HG02981 (cell line): ENCODE results near the gene SLC22A23.

Experiments
- ATAC-seq: cut with Tn5 transposase; IDR thresholded peaks from one replicate; pipeline ENCODE4 v1.9.1; 2021; ENCODE audit warnings: mild to moderate bottlenecking, moderate library complexity; ENCODE audit not compliant: unreplicated experiment

Gene SLC22A23

DNA sequence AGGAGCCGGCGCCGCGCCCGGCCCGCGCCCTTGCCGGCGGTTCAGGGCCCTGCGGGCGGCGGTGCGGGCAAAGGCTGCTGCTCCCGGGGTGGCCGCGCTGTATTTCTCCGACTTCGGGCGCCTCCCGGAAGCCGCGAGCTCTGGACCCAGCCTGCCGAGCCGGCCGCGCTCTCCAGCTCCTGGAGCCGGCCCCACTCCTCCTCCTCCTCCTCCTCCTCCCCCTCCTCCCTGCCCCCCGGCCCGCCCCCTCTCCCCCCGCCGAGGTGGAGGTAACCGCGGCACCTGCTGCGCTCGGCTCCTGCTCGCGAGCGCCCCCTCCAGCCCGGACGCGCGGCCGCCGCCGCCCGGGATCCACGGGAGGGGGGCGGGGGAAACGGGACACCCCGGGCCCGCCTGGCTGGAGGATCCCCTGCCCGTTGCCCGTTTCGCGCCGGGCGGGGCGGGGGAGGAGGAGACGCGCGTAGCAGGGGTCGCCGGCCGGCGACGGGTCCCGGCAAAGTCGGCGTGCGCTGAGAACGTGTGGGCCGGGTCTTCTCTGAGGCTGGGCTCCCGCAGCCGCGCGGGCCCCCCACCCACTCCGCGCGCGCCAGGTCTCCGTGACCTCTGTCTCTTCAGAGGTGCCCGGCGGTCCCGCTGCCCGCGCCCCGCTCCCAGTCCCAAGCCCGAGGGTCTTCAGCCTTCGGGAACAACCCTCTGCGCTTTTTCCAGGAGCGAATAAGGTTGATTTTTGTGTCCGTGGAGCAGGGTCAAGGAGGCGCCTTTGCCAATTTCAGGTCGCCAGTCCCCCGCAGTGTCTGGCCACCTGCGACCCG, at the start of gene SLC22A23:
SLC22A23 (minus strand) TSS at position 153 of the 812 bp plus-strand sequence. CDS start 491 bp downstream, outside the sequence.
- no peak for ATAC-seq

- no peak for ATAC-seq
Observed at GRCh38 chr6:3506200-3506599, 49.4 kb upstream of the SLC22A23 start.

DNA sequence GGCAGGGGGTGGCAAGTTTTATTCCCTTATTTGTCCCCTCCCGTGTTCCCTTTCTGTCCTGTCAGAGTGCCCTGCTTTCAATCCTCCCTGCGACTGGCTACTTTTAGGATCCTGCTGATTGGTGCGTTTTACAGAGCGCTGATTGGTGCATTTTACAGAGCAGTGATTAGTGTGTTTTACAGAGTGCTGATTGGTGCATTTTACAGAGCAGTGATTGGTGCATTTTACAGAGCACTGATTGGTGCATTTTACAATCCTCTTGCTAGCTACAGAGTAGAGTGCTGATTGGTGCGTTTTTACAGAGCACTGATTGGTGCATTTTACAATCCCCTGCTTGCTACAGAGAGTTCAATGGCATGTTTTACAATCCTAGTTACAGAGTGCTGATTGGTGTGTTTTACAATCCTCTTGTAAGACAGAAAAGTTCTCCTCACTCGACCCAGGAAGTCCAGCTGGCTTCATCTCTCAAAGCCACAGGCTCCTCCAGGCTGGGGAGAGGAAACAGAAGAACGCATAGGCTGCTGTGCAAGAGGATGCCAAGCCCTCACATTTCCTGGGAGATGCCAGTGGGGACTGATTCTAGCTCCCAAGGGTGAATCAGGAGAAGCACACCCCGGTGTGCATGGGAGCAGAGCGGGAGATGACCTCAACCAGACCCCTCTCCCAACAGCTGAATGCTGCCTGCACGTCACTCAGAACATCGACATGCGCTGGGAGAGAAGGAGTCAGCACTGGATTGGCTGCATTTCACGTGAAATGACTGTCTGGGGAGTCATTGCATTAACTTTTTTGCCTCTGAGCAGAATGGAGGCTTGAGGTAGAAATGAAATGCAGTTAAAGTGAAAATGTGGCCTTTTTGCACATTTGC, 48.3 kb upstream of the SLC22A23 start:
- no peak for ATAC-seq

- no peak for ATAC-seq
Observed at GRCh38 chr6:3504354-3504753, 47.5 kb upstream of the SLC22A23 start.

DNA sequence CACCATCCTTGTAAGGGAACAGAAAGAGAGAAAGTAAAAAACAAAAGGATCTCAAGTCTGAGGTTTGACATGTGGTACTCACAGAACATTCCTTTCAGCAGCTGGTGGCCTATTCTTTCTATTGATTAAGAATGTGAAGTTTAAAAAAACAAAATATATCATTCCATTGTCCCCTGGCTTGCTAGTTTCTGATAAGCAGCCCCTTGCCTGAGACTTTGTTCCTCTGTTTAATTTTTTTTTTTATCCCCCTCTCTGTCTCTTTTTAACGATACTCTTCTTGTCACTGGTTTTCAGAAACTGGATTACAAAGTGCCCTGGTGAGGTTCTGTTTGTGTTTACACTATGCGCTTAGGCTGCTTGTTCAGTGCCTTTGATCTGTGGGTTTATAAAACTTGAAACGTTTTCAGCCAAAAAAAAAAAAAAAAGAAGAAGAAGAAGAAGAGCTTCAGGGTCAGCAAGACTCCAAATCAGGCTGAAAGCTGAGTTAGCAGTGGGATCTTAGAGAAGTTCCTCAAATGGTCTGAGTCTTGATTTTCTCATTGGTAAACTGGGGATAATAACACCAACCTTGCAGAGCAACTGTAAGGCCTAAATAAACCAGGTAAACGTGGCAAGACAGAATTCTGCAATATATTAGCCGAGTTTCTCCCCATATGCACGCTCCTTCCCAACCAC, 45.1 kb upstream of the SLC22A23 start:
- no peak for ATAC-seq

DNA sequence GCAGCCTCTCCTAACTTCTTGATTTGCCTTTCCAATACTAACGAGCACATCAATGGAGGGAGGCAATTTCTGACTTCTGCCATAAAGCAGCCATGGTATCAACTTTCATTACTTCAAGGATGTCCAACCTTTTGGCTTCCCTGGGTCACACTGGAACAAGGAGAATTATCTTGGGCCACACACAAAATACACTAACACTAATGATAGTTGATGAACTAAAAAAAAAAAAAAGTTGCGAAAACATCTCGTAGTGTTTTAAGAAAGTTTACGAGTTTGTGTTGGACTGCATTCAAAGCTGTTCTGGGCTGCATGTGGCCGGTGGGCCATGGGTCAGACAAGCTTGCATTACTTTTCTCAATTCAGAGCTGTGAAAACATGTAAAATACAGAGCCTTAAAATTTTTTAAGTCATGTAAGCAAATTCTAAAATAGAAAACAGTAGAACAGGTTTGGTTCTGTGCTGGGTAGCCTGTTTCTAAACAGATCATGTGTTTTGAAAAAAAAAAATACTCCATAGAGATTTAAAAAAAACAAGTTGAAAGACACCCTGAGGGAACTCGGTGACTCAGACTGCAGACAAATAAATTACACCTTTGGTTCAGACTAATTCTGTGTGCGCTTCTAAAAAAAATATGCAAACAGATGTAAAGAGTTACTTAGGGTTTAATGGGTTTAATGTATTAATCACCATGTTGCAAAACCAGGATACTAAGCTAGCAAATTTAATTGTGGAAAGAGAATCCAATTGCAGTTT, 43.6 kb upstream of the SLC22A23 start:
- no peak for ATAC-seq

DNA sequence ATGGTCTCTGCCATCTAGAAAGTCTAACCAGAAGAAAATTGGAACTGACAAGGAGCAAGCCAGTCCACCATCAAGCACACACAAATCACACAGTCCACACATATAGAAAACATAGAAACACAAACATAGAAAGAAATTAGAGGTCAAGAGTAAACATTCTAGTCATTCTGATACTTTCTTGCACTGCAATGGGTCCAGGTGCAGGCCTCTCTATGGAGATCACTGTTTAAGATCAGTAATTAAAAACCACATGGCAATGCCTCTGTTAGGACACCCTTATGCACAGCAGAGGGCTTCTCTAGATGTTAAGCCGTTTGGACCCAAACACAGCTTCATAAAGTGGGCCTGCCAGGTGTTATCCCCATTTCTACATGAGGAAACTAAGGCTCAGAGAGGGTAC, 42.8 kb upstream of the SLC22A23 start:
- no peak for ATAC-seq

GRCh38 chr6:3496395-3496794, 39.5 kb upstream of the SLC22A23 start:
- no peak for ATAC-seq

GRCh38 chr6:3494391-3495100, 37.7 kb upstream of the SLC22A23 start:
- no peak for ATAC-seq

GRCh38 chr6:3490625-3490980, 33.8 kb upstream of the SLC22A23 start:
- no peak for ATAC-seq

DNA sequence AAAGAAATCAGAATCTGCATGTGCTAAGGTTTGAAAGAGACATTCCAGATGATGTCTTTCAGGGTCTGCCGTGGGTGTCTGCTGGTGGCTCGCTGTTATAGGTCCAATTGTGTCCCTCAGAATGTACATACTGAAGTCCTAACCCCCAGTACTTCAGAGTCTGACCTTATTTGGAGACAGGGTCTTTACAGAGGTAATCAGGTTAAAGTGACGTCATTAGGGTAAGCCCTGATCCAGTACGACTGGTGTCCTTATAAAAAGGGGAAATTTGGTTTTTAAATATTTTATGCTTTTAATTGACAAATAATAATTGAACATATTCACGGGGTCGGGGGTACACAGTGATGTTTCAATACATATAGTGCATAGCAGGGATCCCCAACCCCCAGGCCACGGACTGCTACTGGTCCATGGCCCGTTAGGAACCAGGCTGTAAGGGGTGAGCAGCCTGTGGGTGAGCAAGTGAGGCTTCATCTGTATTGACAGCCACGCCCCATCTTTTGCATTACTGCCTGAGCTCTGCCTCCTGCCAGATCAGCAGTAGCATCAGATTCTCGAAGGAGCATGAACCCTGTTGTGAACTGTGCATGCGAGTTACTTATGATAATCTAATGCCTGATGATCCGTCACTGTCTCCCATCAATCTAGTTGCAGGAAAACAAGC, 33.2 kb upstream of the SLC22A23 start:
- ATAC-seq: no peak

DNA sequence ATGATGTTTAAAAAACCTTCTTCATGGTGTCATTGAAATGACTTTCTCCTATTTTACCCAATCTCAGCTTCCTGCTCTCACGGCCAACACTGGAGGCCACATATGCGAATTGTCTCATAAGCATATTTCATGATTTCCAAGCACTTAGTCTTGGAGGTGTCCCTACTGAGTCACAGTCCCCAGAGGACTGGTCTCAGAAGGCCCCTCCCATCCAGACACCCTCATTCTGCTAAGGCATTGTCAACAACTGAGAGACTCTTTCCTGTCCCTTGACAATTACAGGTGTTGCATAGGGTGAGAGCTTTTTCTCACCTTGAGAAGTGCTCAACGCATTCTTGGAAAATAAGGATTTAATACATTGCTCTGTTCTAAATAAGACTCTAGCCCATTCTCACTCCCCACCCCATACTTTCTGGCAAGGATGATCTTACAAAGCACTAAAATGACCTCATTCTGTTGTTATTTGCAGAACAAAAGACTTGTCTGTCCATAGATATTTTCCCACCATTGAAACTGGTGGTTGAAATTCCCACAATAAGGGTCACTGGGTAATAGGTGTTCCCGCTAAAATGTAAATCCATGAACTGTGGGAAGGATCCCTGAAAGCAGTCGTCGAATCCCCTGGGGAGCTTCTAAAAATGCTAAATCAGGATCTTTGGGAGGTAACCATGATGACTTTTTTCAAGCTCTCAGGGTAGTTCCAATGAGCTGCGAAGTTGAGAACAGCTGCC, 32.3 kb upstream of the SLC22A23 start:
- ATAC-seq: no peak

DNA sequence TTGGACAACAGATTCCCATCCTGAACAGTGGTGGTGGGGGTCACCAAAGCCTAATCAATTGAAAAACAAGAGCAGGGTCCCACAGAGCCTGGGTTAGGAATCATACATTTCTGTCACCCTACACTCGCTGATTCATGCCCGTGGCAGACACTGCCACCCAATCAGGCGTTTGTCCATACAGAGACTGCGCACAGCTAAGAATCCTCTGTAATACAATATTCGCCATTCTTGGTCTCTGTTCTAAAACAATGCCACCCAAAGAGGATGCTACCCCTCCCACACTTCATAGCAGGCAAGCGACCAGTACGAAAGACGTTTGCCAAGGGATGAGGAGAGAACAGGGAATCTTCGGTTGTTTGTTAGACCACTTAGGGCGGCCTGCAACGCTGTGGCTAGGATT, 28.1 kb upstream of the SLC22A23 start:
- ATAC-seq: no peak

DNA sequence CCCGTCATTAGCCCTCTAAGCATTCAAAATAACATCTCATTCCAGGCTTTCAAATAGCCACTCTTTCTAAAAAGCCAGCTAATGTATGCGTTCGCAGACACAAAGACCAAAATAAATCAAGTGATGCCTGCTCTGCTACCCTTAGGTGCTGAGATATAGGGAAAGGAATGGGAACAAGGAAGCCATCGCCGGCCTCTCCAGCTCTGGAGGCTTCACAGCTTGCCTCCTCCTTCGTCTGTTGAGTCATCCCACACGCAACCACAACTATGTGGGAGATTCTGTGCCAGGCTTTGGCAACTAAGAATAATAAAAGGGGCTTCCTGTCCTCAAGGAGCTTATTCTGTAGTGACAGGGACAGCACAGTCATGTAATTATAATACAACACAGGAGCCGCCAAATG, 27.3 kb upstream of the SLC22A23 start:
- no peak for ATAC-seq

DNA sequence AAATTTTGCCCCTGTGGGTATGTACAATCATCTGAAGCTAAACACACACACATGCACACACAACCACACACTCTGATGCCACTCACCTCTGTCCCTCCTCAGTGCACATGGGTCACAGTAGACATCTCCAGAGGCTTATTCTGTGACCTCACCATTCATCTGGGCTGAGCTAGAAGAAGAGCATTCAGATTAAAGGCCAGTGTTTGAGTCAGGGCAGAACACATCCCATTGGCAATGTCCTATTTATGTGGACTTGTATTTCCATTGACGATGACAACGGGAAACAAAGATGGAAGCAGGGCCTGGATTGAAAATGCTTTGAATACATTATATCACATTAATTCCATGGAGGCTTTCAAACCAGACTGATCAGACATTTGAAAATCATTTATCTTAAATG, 26.8 kb upstream of the SLC22A23 start:
- no peak for ATAC-seq

DNA sequence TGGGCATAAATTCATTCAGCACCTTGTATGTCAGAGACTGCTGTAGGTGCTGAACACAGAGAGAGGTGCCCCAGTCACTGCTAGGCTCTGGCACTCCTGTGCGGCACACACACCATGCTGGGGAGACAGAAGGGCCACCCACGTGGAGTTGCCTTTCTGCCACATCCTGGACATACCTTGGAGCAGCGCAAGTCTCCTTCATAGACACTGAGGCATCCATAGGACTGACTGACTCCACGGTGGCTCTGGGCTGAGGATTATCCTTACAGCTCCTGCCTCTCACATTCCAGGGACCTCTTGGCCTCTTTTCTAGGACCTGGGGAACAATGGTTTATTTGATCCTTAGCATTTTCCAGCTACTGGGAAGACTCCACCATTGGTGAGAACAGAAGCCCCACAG, 26.0 kb upstream of the SLC22A23 start:
- ATAC-seq: no peak

DNA sequence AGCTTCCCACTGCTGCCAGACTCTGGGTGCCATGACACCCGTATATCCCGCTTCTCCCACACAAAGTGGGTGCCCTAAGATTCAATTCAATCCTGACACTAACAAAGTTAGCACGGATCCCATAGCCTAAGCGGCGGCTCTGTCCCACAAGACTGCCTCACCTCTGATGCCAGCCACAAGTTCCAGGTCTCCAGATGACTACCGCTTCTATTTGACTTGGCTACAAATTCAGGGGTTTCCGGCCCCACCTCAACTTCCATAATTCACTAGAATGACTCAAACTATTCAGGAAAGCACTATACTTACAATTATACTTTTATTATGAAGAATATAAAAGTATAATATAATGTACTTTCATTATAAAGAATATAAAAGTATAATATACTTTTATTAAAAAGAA, 24.8 kb upstream of the SLC22A23 start:
- ATAC-seq: no peak

DNA sequence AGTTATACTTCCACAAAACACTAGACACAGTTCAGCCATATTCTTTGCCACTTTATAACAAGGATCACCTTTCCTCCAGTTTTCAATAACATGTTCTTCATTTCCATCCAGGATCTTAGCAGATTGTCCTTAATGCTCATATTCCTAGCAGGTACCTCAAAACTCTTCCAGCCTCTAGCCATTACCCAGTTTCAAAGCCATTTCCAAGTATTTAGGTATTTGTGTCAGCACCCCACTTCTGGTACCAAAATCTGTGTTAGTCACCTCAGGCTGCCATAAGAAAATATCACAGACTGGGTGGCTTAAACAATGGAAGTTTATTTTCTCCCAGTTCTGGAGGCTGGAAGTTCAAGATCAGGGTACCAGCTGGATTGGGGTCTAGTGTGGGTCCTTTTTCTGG, 23.2 kb upstream of the SLC22A23 start:
- no peak for ATAC-seq

- no peak for ATAC-seq
Observed at GRCh38 chr6:3473773-3474172, 16.9 kb upstream of the SLC22A23 start.
